ENCODE data around the gene OR51V1.
"Not testable (repeated sequence)": the region's sequence is repeated elsewhere in the genome, so short reads cannot be mapped to it uniquely, and the experiment has no call there.

Gene OR51V1

GRCh38 chr11:5171856-5172255, 28.6 kb downstream of the OR51V1 start:
- no peaks in the 10 kb centered on the region for H3K4me1 ChIP-seq (ENCODE audit: control insufficient read depth, insufficient read depth, low read length, unreplicated experiment)
- H3K27me3 ChIP-seq (ENCODE audit: insufficient read depth, low read length) = peaks cover 6% of the 10 kb centered on the region; the same call in 1 of the 2 replicates
- H3K4me3 ChIP-seq (ENCODE audit: low read depth, low read length) = no peak overlapping the region
- H3K27ac ChIP-seq (ENCODE audit: low read depth, low read length) = no peak overlapping the region
- no peaks in the 10 kb centered on the region for H3K36me3 ChIP-seq (ENCODE audit: insufficient read depth, low read length)
- no peak overlapping the region for H2AFZ ChIP-seq (ENCODE audit: low read length, unreplicated experiment)
- no peaks in the 10 kb centered on the region for H3K79me2 ChIP-seq (ENCODE audit: control insufficient read depth, insufficient read depth, low read length, unreplicated experiment)

- H3K4me3 ChIP-seq (ENCODE audit: low read depth, low read length); H2AFZ ChIP-seq (ENCODE audit: low read length, unreplicated experiment); H3K36me3 ChIP-seq (ENCODE audit: insufficient read depth, low read length); H3K4me1 ChIP-seq (ENCODE audit: control insufficient read depth, insufficient read depth, low read length, unreplicated experiment); H3K27ac ChIP-seq (ENCODE audit: low read depth, low read length); H3K79me2 ChIP-seq (ENCODE audit: control insufficient read depth, insufficient read depth, low read length, unreplicated experiment); H3K27me3 ChIP-seq (ENCODE audit: insufficient read depth, low read length): not testable (repeated sequence)
Measured at GRCh38 chr11:5165898-5166297, 34.6 kb downstream of the OR51V1 start.

- not testable (repeated sequence) for H2AFZ ChIP-seq (ENCODE audit: low read length, unreplicated experiment); H3K4me3 ChIP-seq (ENCODE audit: low read depth, low read length); H3K27me3 ChIP-seq (ENCODE audit: insufficient read depth, low read length); H3K27ac ChIP-seq (ENCODE audit: low read depth, low read length); H3K79me2 ChIP-seq (ENCODE audit: control insufficient read depth, insufficient read depth, low read length, unreplicated experiment); H3K36me3 ChIP-seq (ENCODE audit: insufficient read depth, low read length); H3K4me1 ChIP-seq (ENCODE audit: control insufficient read depth, insufficient read depth, low read length, unreplicated experiment)
Measured at GRCh38 chr11:5164807-5165206, 35.7 kb downstream of the OR51V1 start.

GRCh38 chr11:5161045-5161444, 39.4 kb downstream of the OR51V1 start:
- H3K4me1 ChIP-seq (ENCODE audit: control insufficient read depth, insufficient read depth, low read length, unreplicated experiment); H3K27ac ChIP-seq (ENCODE audit: low read depth, low read length); H2AFZ ChIP-seq (ENCODE audit: low read length, unreplicated experiment); H3K27me3 ChIP-seq (ENCODE audit: insufficient read depth, low read length); H3K4me3 ChIP-seq (ENCODE audit: low read depth, low read length); H3K79me2 ChIP-seq (ENCODE audit: control insufficient read depth, insufficient read depth, low read length, unreplicated experiment); H3K36me3 ChIP-seq (ENCODE audit: insufficient read depth, low read length): not testable (repeated sequence)

- not testable (repeated sequence) for H3K27me3 ChIP-seq (ENCODE audit: insufficient read depth, low read length); H3K36me3 ChIP-seq (ENCODE audit: insufficient read depth, low read length); H3K4me3 ChIP-seq (ENCODE audit: low read depth, low read length); H2AFZ ChIP-seq (ENCODE audit: low read length, unreplicated experiment); H3K27ac ChIP-seq (ENCODE audit: low read depth, low read length); H3K4me1 ChIP-seq (ENCODE audit: control insufficient read depth, insufficient read depth, low read length, unreplicated experiment); H3K79me2 ChIP-seq (ENCODE audit: control insufficient read depth, insufficient read depth, low read length, unreplicated experiment)
Measured at GRCh38 chr11:5160217-5160616, 40.3 kb downstream of the OR51V1 start.

GRCh38 chr11:5159806-5160205, 40.7 kb downstream of the OR51V1 start:
- Histone ChIP-seq H3K36me3 (ENCODE audit: insufficient read depth, low read length) (no peaks in the 10 kb centered on the region), H3K27me3 (ENCODE audit: insufficient read depth, low read length) (peaks cover 6% of the 10 kb centered on the region; the same call in 1 of the 2 replicates), H3K4me3 (ENCODE audit: low read depth, low read length) (no peak overlapping the region), H3K4me1 (ENCODE audit: control insufficient read depth, insufficient read depth, low read length, unreplicated experiment) (no peaks in the 10 kb centered on the region), H2AFZ (ENCODE audit: low read length, unreplicated experiment) (no peak overlapping the region), H3K79me2 (ENCODE audit: control insufficient read depth, insufficient read depth, low read length, unreplicated experiment) (no peaks in the 10 kb centered on the region), H3K27ac (ENCODE audit: low read depth, low read length) (no peak overlapping the region)

GRCh38 chr11:5154657-5155056, 45.8 kb downstream of the OR51V1 start, which contains the start of gene OR52A1:
Gene OR52A1 (minus strand): TSS chr11:5154757. CDS start chr11:5152369, 2,388 bp downstream.
- Histone ChIP-seq H2AFZ (ENCODE audit: low read length, unreplicated experiment) (no peak within 1 kb of the TSS), H3K79me2 (ENCODE audit: control insufficient read depth, insufficient read depth, low read length, unreplicated experiment) (no peaks in the 10 kb centered on the region), H3K36me3 (ENCODE audit: insufficient read depth, low read length) (no peaks in the 10 kb centered on the region), H3K4me3 (ENCODE audit: low read depth, low read length) (no peak within 1 kb of the TSS), H3K27ac (ENCODE audit: low read depth, low read length) (no peak within 1 kb of the TSS), H3K27me3 (ENCODE audit: insufficient read depth, low read length) (peaks cover 16% of the 10 kb centered on the region), H3K4me1 (ENCODE audit: control insufficient read depth, insufficient read depth, low read length, unreplicated experiment) (no peaks in the 10 kb centered on the region)

GRCh38 chr11:5153574-5154431, 46.7 kb downstream of the OR51V1 start:
- H3K27ac ChIP-seq (ENCODE audit: low read depth, low read length) = no peak overlapping the region
- H2AFZ ChIP-seq (ENCODE audit: low read length, unreplicated experiment) = no peak overlapping the region
- peaks cover 16% of the 10 kb centered on the region for H3K27me3 ChIP-seq (ENCODE audit: insufficient read depth, low read length)
- no peaks in the 10 kb centered on the region for H3K4me1 ChIP-seq (ENCODE audit: control insufficient read depth, insufficient read depth, low read length, unreplicated experiment)
- no peak overlapping the region for H3K4me3 ChIP-seq (ENCODE audit: low read depth, low read length)
- no peaks in the 10 kb centered on the region for H3K36me3 ChIP-seq (ENCODE audit: insufficient read depth, low read length)
- H3K79me2 ChIP-seq (ENCODE audit: control insufficient read depth, insufficient read depth, low read length, unreplicated experiment) = no peaks in the 10 kb centered on the region

GRCh38 chr11:5151713-5152153, 48.7 kb downstream of the OR51V1 start:
- no peaks in the 10 kb centered on the region for H3K79me2 ChIP-seq (ENCODE audit: control insufficient read depth, insufficient read depth, low read length, unreplicated experiment)
- no peak overlapping the region for H3K4me3 ChIP-seq (ENCODE audit: low read depth, low read length)
- no peaks in the 10 kb centered on the region for H3K4me1 ChIP-seq (ENCODE audit: control insufficient read depth, insufficient read depth, low read length, unreplicated experiment)
- H3K27me3 ChIP-seq (ENCODE audit: insufficient read depth, low read length) = peaks cover 16% of the 10 kb centered on the region
- no peak overlapping the region for H3K27ac ChIP-seq (ENCODE audit: low read depth, low read length)
- H3K36me3 ChIP-seq (ENCODE audit: insufficient read depth, low read length) = no peaks in the 10 kb centered on the region
- H2AFZ ChIP-seq (ENCODE audit: low read length, unreplicated experiment) = no peak overlapping the region
